Parathyroid adenoma (tissue), 2 donors: ENCODE results near the gene EDN1.

Source experiments
- H2AFZ ChIP-seq: fragments of 300-600 bp; sonication (generic); one replicate; pipeline ENCODE4 v1.7.0; 2017; ENCODE audit warnings: antibody characterized with exemption, mild to moderate bottlenecking
- H3K27ac ChIP-seq: fragments of 300-600 bp; sonication (generic); one replicate; pipeline ENCODE4 v1.7.0; 2017
- H3K27me3 ChIP-seq: fragments of 300-600 bp; sonication (generic); one replicate; pipeline ENCODE4 v1.7.0; 2017; ENCODE audit warnings: low read length; ENCODE audit not compliant: control insufficient read depth, insufficient read depth
- H3K36me3 ChIP-seq: fragments of 300-600 bp; sonication (generic); one replicate; pipeline ENCODE4 v1.7.0; 2017; ENCODE audit warnings: low read length; ENCODE audit not compliant: control insufficient read depth, insufficient read depth
- H3K4me1 ChIP-seq: fragments of 300-600 bp; sonication (generic); one replicate; pipeline ENCODE4 v1.7.0; 2017; ENCODE audit warnings: control low read depth
- H3K4me2 ChIP-seq: fragments of 300-600 bp; sonication (generic); one replicate; pipeline ENCODE4 v1.7.0; 2017; ENCODE audit warnings: low read length
- H3K4me3 ChIP-seq: fragments of 300-600 bp; sonication (generic); one replicate; pipeline ENCODE4 v1.7.0; 2017; ENCODE audit warnings: low read depth, low read length
- H3K79me2 ChIP-seq: fragments of 300-600 bp; sonication (generic); one replicate; pipeline ENCODE4 v1.7.0; 2017; ENCODE audit warnings: control low read depth
- H3K9ac ChIP-seq: fragments of 300-600 bp; sonication (generic); one replicate; pipeline ENCODE4 v1.7.0; 2017; ENCODE audit warnings: mild to moderate bottlenecking
- H3K9me3 ChIP-seq: fragments of 300-600 bp; sonication (generic); one replicate; pipeline ENCODE4 v1.7.0; 2017; ENCODE audit warnings: low read length; ENCODE audit not compliant: control insufficient read depth
- TF ChIP-seq, protein P1 (sequence below): fragments of 300-600 bp; sonication (generic); IDR thresholded peaks from one replicate; pipeline ENCODE4 v1.7.0; 2017; ENCODE audit warnings: antibody characterized with exemption, mild to moderate bottlenecking
- donor health status: primary hyperparathyroidism.

Gene EDN1

GRCh38 chr6:12339022-12339421, 48.9 kb downstream of the EDN1 start:
- Histone ChIP-seq H3K27me3 (peaks cover 4% of the 10 kb centered on the region), H3K9ac (no peak overlapping the region), H2AFZ (no peak overlapping the region), H3K4me1 (no peaks in the 10 kb centered on the region), H3K36me3 (no peaks in the 10 kb centered on the region), H3K27ac (no peak overlapping the region), H3K79me2 (no peaks in the 10 kb centered on the region), H3K9me3 (no peaks in the 10 kb centered on the region), H3K4me2 (no peak overlapping the region), H3K4me3 (no peak overlapping the region)
- TF ChIP-seq, protein P1, sequence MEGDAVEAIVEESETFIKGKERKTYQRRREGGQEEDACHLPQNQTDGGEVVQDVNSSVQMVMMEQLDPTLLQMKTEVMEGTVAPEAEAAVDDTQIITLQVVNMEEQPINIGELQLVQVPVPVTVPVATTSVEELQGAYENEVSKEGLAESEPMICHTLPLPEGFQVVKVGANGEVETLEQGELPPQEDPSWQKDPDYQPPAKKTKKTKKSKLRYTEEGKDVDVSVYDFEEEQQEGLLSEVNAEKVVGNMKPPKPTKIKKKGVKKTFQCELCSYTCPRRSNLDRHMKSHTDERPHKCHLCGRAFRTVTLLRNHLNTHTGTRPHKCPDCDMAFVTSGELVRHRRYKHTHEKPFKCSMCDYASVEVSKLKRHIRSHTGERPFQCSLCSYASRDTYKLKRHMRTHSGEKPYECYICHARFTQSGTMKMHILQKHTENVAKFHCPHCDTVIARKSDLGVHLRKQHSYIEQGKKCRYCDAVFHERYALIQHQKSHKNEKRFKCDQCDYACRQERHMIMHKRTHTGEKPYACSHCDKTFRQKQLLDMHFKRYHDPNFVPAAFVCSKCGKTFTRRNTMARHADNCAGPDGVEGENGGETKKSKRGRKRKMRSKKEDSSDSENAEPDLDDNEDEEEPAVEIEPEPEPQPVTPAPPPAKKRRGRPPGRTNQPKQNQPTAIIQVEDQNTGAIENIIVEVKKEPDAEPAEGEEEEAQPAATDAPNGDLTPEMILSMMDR = no peak

DNA sequence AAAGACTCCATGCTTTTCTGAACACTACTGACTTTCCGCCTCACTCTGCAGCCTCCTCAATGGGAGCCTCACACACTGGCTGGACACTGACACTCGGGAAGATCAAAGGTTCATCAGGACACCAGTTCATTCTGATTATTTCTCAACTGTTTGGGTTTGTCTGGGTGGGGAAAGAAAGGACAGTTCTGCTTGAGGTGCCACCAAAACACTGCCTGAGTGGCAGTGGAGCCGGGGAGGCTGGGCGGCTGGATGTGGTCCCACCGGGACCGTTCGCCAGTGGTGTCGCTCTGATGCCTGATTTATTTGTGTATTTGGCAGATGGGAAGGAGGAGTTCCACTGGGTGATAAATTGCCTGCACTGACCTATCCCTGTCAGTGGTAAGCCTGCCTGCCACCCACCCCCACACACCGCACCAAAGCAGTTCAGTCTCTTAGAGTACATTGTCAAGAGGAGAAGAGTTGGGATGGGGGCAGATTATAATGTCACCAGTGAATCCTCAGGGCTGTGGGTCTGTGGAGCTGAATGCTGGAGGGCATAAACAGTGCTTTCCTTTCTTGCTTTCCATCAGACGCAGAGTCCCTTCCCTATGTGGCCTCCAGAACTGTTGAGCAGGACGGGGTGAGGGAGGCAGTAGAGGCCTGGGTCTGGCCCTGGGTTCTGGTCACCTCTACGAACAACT, 49.8 kb downstream of the EDN1 start:
- TF ChIP-seq, protein P1 = no peak
- no peak overlapping the region for H3K4me2 ChIP-seq
- no peak overlapping the region for H3K4me3 ChIP-seq
- H3K27me3 ChIP-seq = peaks cover 4% of the 10 kb centered on the region
- no peak overlapping the region for H3K27ac ChIP-seq
- H3K9ac ChIP-seq = no peak overlapping the region
- no peak overlapping the region for H2AFZ ChIP-seq
- no peaks in the 10 kb centered on the region for H3K9me3 ChIP-seq
- H3K4me1 ChIP-seq = no peaks in the 10 kb centered on the region
- H3K79me2 ChIP-seq = no peaks in the 10 kb centered on the region
- H3K36me3 ChIP-seq = no peaks in the 10 kb centered on the region

- Histone ChIP-seq H3K4me1 (no peaks in the 10 kb centered on the region), H3K4me2 (no peak overlapping the region), H3K79me2 (no peaks in the 10 kb centered on the region), H2AFZ (no peak overlapping the region), H3K27me3 (peaks cover 4% of the 10 kb centered on the region), H3K4me3 (no peak overlapping the region), H3K9me3 (no peaks in the 10 kb centered on the region), H3K9ac (no peak overlapping the region), H3K36me3 (no peaks in the 10 kb centered on the region), H3K27ac (no peak overlapping the region)
- TF ChIP-seq, protein P1 = no peak
Measured at GRCh38 chr6:12340488-12340818, 50.3 kb downstream of the EDN1 start.

GRCh38 chr6:12342664-12343063, 52.5 kb downstream of the EDN1 start:
- Histone ChIP-seq H3K9me3 (no peaks in the 10 kb centered on the region), H3K79me2 (no peaks in the 10 kb centered on the region), H3K36me3 (no peaks in the 10 kb centered on the region), H3K4me1 (no peaks in the 10 kb centered on the region), H3K4me2 (no peak overlapping the region), H3K4me3 (no peak overlapping the region), H3K9ac (no peak overlapping the region), H3K27me3 (peaks cover 4% of the 10 kb centered on the region), H3K27ac (no peak overlapping the region), H2AFZ (no peak overlapping the region)
- TF ChIP-seq, protein P1 = no peak

DNA sequence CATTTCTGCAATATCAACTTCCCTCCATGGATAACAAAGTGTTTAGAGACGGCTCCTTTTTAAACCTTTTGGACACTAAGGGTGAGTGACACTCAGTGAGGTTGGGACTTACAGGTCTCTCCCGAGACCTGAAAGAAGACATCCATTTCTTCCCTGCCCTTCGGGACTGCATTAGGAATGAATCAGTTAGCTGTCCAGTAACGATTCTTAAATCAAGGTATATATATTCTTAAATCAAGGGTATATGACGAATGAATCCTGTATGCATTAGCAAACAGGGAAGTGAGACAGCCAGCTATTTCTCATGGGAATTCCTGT, 52.9 kb downstream of the EDN1 start:
- no peak overlapping the region for H3K27ac ChIP-seq
- H3K9ac ChIP-seq = no peak overlapping the region
- no peaks in the 10 kb centered on the region for H3K36me3 ChIP-seq
- TF ChIP-seq, protein P1 = no peak
- no peaks in the 10 kb centered on the region for H3K4me1 ChIP-seq
- H3K4me3 ChIP-seq = no peak overlapping the region
- H2AFZ ChIP-seq = no peak overlapping the region
- no peak overlapping the region for H3K4me2 ChIP-seq
- H3K9me3 ChIP-seq = no peaks in the 10 kb centered on the region
- H3K27me3 ChIP-seq = peaks cover 4% of the 10 kb centered on the region
- H3K79me2 ChIP-seq = no peaks in the 10 kb centered on the region
